Heart left ventricle (tissue), 13 donors: ENCODE results near the gene SCAI.

Experiments
- POLR2A ChIP-seq, 2 donors: fragments of 450-650 bp; IDR thresholded peaks; one replicate each; pipeline ENCODE4 v1.6.1; 2017; ENCODE audit warnings: antibody characterized with exemption in 2 of 2, mild to moderate bottlenecking in 2 of 2, moderate library complexity in 2 of 2
- TF ChIP-seq, protein P1 (sequence below), 12 donors: fragments of 200-600 bp; sonication (generic) in 4 of 12; IDR thresholded peaks; one replicate each; pipeline versions ENCODE4 v1.5.0 to v1.8.0; 2018 to 2022; ENCODE audit warnings: antibody characterized with exemption in 12 of 12, mild to moderate bottlenecking in 5 of 12
- donor health status: ischemic (EF 13 %, LVEDD 7.1; RV severe dilation, severe dysfunction).
- donor health status: DM: no; HTN: yes; CAD: no.
- donor health status: DM: no; HTN: no; CAD: no.
- donor health status: ischemic (EF 25% LVEDD 6.9; RV normal size, moderate dysfunction).
- donor health status: ischemic (EF 25% LVEDD 5.7; RV mildly dilated, moderate dysfunction).
- donor health status: ischemic (EF 35%, LVEDD 5.7; RV mildly dilated, moderate dysfunction).
- donor health status: nonischemic (EF 11% LVEDD 7.7; RV severe dilation, severe dysfunction).
- donor health status: DM: yes; HTN: yes; CAD: no.
- donor health status: PGD.
- donor health status: ischemic (EF 29% LVEDD 5.4; RV normal size, mild dysfunction).
- donor health status: nonischemic (EF 23%, LVEDD 6.1; RV moderate dilation, normal function).

DNA sequence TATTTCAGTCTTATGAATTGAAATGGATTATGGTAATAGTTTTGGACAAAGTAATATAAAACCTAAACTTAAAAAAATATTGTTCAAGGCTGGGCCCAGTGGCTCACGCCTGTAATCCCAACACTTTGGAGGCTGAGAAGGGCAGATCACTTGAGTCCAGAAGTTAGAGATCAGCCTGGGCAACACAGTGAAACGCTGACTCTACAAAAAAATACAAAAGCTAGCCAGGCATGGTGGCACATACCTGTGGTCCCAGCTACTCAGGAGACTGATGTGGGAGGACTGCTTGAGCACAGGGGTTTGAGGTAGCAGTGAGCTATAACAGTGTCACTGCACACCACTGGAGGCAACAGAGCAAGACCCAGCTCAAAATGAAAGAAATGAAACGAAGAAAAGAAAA, 81.9 kb downstream of the SCAI start:
- TF ChIP-seq, protein P1, sequence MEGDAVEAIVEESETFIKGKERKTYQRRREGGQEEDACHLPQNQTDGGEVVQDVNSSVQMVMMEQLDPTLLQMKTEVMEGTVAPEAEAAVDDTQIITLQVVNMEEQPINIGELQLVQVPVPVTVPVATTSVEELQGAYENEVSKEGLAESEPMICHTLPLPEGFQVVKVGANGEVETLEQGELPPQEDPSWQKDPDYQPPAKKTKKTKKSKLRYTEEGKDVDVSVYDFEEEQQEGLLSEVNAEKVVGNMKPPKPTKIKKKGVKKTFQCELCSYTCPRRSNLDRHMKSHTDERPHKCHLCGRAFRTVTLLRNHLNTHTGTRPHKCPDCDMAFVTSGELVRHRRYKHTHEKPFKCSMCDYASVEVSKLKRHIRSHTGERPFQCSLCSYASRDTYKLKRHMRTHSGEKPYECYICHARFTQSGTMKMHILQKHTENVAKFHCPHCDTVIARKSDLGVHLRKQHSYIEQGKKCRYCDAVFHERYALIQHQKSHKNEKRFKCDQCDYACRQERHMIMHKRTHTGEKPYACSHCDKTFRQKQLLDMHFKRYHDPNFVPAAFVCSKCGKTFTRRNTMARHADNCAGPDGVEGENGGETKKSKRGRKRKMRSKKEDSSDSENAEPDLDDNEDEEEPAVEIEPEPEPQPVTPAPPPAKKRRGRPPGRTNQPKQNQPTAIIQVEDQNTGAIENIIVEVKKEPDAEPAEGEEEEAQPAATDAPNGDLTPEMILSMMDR (IDR thresholded peaks at IDR 0.05): no peak
- TF ChIP-seq POLR2A (IDR thresholded peaks at IDR 0.05): no peak
